ENCODE results near the gene PCSK7. TPM values are rescaled to one million over a fixed set of nuclear protein-coding genes. Genes with fewer than 3 reads are reported as not detected.

The PCSK7 gene
- total and polyA plus RNA-seq, 2 donors (not counting 3 experiments of a cell fraction or from before 2014, with no cell fraction given): 40.8 to 72.7 TPM

- dilution Hi-C loops (cut with MboI; ENCODE audit: extremely low pct_ligation_motif_present, low sequenced_read_pairs): no loop called here
- no peak for FAIRE-seq
Observed at GRCh38 chr11:117187428-117187798, 44.5 kb downstream of the PCSK7 start.

More at GRCh38 chr11:117187428-117187798, 44.5 kb downstream of the PCSK7 start:
- no peaks in the 10 kb centered on the region for H3K27me3 ChIP-seq (ENCODE audit: control insufficient read depth in 2 of 2, insufficient read depth in 2 of 2, low read length in 2 of 2)
- no peaks in the 10 kb centered on the region for H3K4me1 ChIP-seq (ENCODE audit: control insufficient read depth, extremely low read depth, insufficient read depth, low read length)
- POLR2A ChIA-PET: no interaction called here
- no peak for DNase-seq (ENCODE audit: low read depth, low spot score)
- H3K9me3 ChIP-seq (replicated peaks; ENCODE audit: control insufficient read depth, insufficient read depth, low read length): no peaks in the 10 kb centered on the region
- no peaks in the 10 kb centered on the region for H3K79me2 ChIP-seq (ENCODE audit: control insufficient read depth, insufficient read depth, low read length)
- no peaks in the 10 kb centered on the region for H4K20me1 ChIP-seq (replicated peaks; ENCODE audit: control insufficient read depth, extremely low read depth, insufficient read depth, low read length)
- H3K9ac ChIP-seq (replicated peaks; ENCODE audit: extremely low read depth, insufficient read depth, low read length): no peak overlapping the region
- TF ChIP-seq MAX (IDR thresholded peaks at IDR 0.05; ENCODE audit: insufficient read depth, insufficient read length) (no peak), MYC (IDR thresholded peaks at IDR 0.05; ENCODE audit: low read depth, low read length) (no peak), EZH2 (IDR thresholded peaks at IDR 0.05; ENCODE audit: borderline replicate concordance, low read depth, low read length, severe bottlenecking) (no peak), GATA2 (IDR thresholded peaks at IDR 0.05; ENCODE audit: insufficient read depth, insufficient read length, low read depth, low read length) (no peak), FOS (IDR thresholded peaks at IDR 0.05; ENCODE audit: borderline replicate concordance, insufficient read depth, low read length) (no peak), POLR2AphosphoS5 (IDR thresholded peaks at IDR 0.05; ENCODE audit: insufficient read depth, low read depth, low read length) (no peak), CTCF (IDR thresholded peaks at IDR 0.05; ENCODE audit: extremely low read depth in 1 of 2, insufficient read depth in 1 of 2, low read depth in 1 of 2, low read length in 2 of 2) (no peak)
- no peak overlapping the region for H3K4me3 ChIP-seq (replicated peaks in 1 of 3; ENCODE audit: insufficient read depth in 1 of 3, low read depth in 1 of 3, low read length in 3 of 3)
- H3K27ac ChIP-seq (ENCODE audit: insufficient read depth, low read depth, low read length): no peak overlapping the region
- H3K36me3 ChIP-seq (ENCODE audit: control insufficient read depth in 2 of 2, extremely low read depth in 1 of 2, insufficient read depth in 2 of 2, low read length in 2 of 2): peaks cover 0 to 32% of the 10 kb centered on the region in 2 experiments
- no peaks in the 10 kb centered on the region for H3K9me1 ChIP-seq (replicated peaks; ENCODE audit: control insufficient read depth, extremely low read depth, insufficient read depth, low read length)
- BruUV-seq (replicated peaks): no TSS peak
- CTCF ChIA-PET: no interaction called here
- H3K4me2 ChIP-seq (ENCODE audit: insufficient read depth, low read length): no peak overlapping the region
- intact Hi-C loops (cut with micrococcal nuclease): no loop called here
- H2AFZ ChIP-seq (ENCODE audit: low read depth, low read length): no peak overlapping the region
